Thyroid gland (tissue), 4 donors: ENCODE measurements around the gene VSTM1. TPM values are rescaled to one million over a fixed set of nuclear protein-coding genes. Genes with fewer than 3 reads are reported as not detected.

ENCODE experiments used
- DNase-seq, 2 donors: peaks; one replicate each; pipeline ENCODE4 v3.0.0-alpha.2; 2019
- H3K27ac ChIP-seq, 3 donors: fragments of 200-600 bp; sonication (generic); 1 replicate in 2 of 3; 2 replicates in 1 of 3; pipeline ENCODE4 v1.5.1; 2016 to 2019; ENCODE audit warnings: mild to moderate bottlenecking in 1 of 3, moderate library complexity in 1 of 3
- H3K27me3 ChIP-seq: fragments of 200-600 bp; sonication (generic); one replicate; pipeline ENCODE4 v1.5.1; 2019
- H3K36me3 ChIP-seq, 2 donors: fragments of 200-600 bp; sonication (generic); one replicate each; pipeline ENCODE4 v1.5.1; 2016 to 2019
- H3K4me1 ChIP-seq, 2 donors: fragments of 200-600 bp; sonication (generic); one replicate each; pipeline ENCODE4 v1.5.1; 2017 to 2019
- H3K4me3 ChIP-seq, 3 donors: fragments of 200-600 bp; sonication (generic); replicated peaks in 1 of 3; 1 replicate in 2 of 3; 2 replicates in 1 of 3; pipeline ENCODE4 v1.5.1; 2016; ENCODE audit warnings: mild to moderate bottlenecking in 1 of 3
- H3K9me3 ChIP-seq: fragments of 200-600 bp; sonication (generic); one replicate; pipeline ENCODE4 v1.5.1; 2017
- CTCF ChIP-seq, 6 experiments: fragments of 200-600 bp in 3 of 6; fragments of 450-650 bp in 3 of 6; sonication (generic) in 3 of 6; IDR thresholded peaks; one replicate each; pipeline ENCODE4 v1.5.1; 2016 to 2019; ENCODE audit warnings: antibody characterized with exemption in 6 of 6, mild to moderate bottlenecking in 2 of 6, inconsistent platforms in 1 of 6, moderate library complexity in 1 of 6
- POLR2A ChIP-seq, 2 donors: fragments of 450-650 bp; IDR thresholded peaks; one replicate each; pipeline ENCODE4 v1.6.1; 2017; ENCODE audit warnings: antibody characterized with exemption in 2 of 2, mild to moderate bottlenecking in 2 of 2, moderate library complexity in 1 of 2
- WGBS, 2 donors: methylation state at CpG; one replicate each; pipeline ENCODE4 v1.1.5; 2017; 5-methylcytosine and 5-hydroxymethylcytosine counted together
- intact Hi-C: fragments of 100-400 bp; cut with DNase I; formaldehyde crosslinking; loops from one replicate; pipeline ENCODE4 v1.15.1; 2023
- total RNA-seq, 4 donors: library from RNA; depleted of rRNA; stranded (reverse); fragments of >200 nt; gene quantifications; one replicate each; pipeline ENCODE4 v1.2.3, GENCODE V29; 2016

The VSTM1 gene
- total RNA-seq, 4 donors from 2014 or later, result not detected

GRCh38 chr19:54011507-54012211, 52.0 kb downstream of the VSTM1 start:
- Histone ChIP-seq H3K9me3 (no peaks in the 10 kb centered on the region), H3K27me3 (no peaks in the 10 kb centered on the region), H3K4me3 (no peak overlapping the region), H3K27ac (no peak overlapping the region), H3K4me1 (no peaks in the 10 kb centered on the region), H3K36me3 (no peaks in the 10 kb centered on the region)
- TF ChIP-seq POLR2A (IDR thresholded peaks at IDR 0.05) (no peak), CTCF (IDR thresholded peaks at IDR 0.05) (no peak)
- intact Hi-C loops, result no loop called here
- 23 to 28% methylated on average over 24 to 34 of the region's 36 CpGs for WGBS, 2 donors
- no peak for DNase-seq

GRCh38 chr19:54010474-54010873, 53.2 kb downstream of the VSTM1 start:
- no peak overlapping the region for H3K27ac ChIP-seq
- 93 to 95% methylated on average over 6 of the region's 6 CpGs for WGBS, 2 donors
- no peak for DNase-seq
- H3K9me3 ChIP-seq, result no peaks in the 10 kb centered on the region
- intact Hi-C loops, result no loop called here
- H3K36me3 ChIP-seq, result no peaks in the 10 kb centered on the region
- no peak overlapping the region for H3K4me3 ChIP-seq
- no peaks in the 10 kb centered on the region for H3K4me1 ChIP-seq
- no peak for TF ChIP-seq POLR2A (IDR thresholded peaks at IDR 0.05)
- TF ChIP-seq CTCF (IDR thresholded peaks at IDR 0.05), result no peak
- no peaks in the 10 kb centered on the region for H3K27me3 ChIP-seq

- Histone ChIP-seq H3K36me3 (no peaks in the 10 kb centered on the region), H3K27me3 (no peaks in the 10 kb centered on the region), H3K4me3 (no peak overlapping the region), H3K9me3 (no peaks in the 10 kb centered on the region), H3K4me1 (no peaks in the 10 kb centered on the region), H3K27ac (no peak overlapping the region)
- DNase-seq, result no peak
- TF ChIP-seq POLR2A (IDR thresholded peaks at IDR 0.05) (no peak), CTCF (IDR thresholded peaks at IDR 0.05) (no peak)
- intact Hi-C loops, result no loop called here
- WGBS, 2 donors, result 78 to 83% methylated on average over 8 of the region's 8 CpGs
Observed at GRCh38 chr19:54009440-54009839, 54.3 kb downstream of the VSTM1 start.

- Histone ChIP-seq H3K36me3 (no peaks in the 10 kb centered on the region), H3K4me3 (no peak overlapping the region), H3K27me3 (no peaks in the 10 kb centered on the region), H3K27ac (no peak overlapping the region), H3K9me3 (no peaks in the 10 kb centered on the region), H3K4me1 (no peaks in the 10 kb centered on the region)
- WGBS, 2 donors, result 78 to 82% methylated on average over 10 of the region's 10 CpGs
- intact Hi-C loops, result no loop called here
- TF ChIP-seq CTCF (IDR thresholded peaks at IDR 0.05) (no peak), POLR2A (IDR thresholded peaks at IDR 0.05) (no peak)
- DNase-seq, result no peak
Observed at GRCh38 chr19:54002495-54003315, 61.0 kb downstream of the VSTM1 start.

- no peaks in the 10 kb centered on the region for H3K36me3 ChIP-seq
- no peaks in the 10 kb centered on the region for H3K27me3 ChIP-seq
- H3K4me1 ChIP-seq, result no peaks in the 10 kb centered on the region
- no peak overlapping the region for H3K27ac ChIP-seq
- 89 to 93% methylated on average over 2 of the region's 2 CpGs for WGBS, 2 donors
- no peak for DNase-seq
- no peaks in the 10 kb centered on the region for H3K9me3 ChIP-seq
- TF ChIP-seq CTCF (IDR thresholded peaks at IDR 0.05) (no peak), POLR2A (IDR thresholded peaks at IDR 0.05) (no peak)
- H3K4me3 ChIP-seq, result no peak overlapping the region
- intact Hi-C loops, result no loop called here
Observed at GRCh38 chr19:54001496-54001895, 62.2 kb downstream of the VSTM1 start.
